Measurements from ENCODE around the gene SLC19A3. TPM values are rescaled to one million over a fixed set of nuclear protein-coding genes. Genes with fewer than 3 reads are reported as not detected.

Gene SLC19A3
- total and polyA plus RNA-seq, 8 donors = 0.43 to 9.3 (median 2.8) TPM; not detected in 1

GRCh38 chr2:227707390-227707789, 10.4 kb downstream of the SLC19A3 start:
- no peak for DNase-seq
- no peak overlapping the region for H3K27ac ChIP-seq
- TF ChIP-seq CTCF (IDR thresholded peaks at IDR 0.05) (no peak), POLR2A (IDR thresholded peaks at IDR 0.05) (no peak), POLR2AphosphoS5 (IDR thresholded peaks at IDR 0.05) (no peak), EP300 (IDR thresholded peaks at IDR 0.05) (no peak)
- peaks cover 0 to 5% (median 0%) of the 10 kb centered on the region in 4 donors for H3K9me3 ChIP-seq
- intact Hi-C loops (cut with DNase I; ENCODE audit: low total_unique reads) = no loop called here
- no peaks in the 10 kb centered on the region for H3K36me3 ChIP-seq
- H3K27me3 ChIP-seq = no peaks in the 10 kb centered on the region
- H3K4me3 ChIP-seq = no peak overlapping the region
- peaks cover 0 to 8% (median 0%) of the 10 kb centered on the region in 4 donors for H3K4me1 ChIP-seq
- WGBS, 5 donors = 82 to 92% (median 90%) methylated on average over 6 of the region's 6 CpGs

- no peak overlapping the region for H3K4me3 ChIP-seq
- peak in 1 of 2 donors; percentile 6 for DNase-seq
- intact Hi-C loops (cut with DNase I; ENCODE audit: low total_unique reads) = no loop called here
- H3K27me3 ChIP-seq = no peaks in the 10 kb centered on the region
- no peaks in the 10 kb centered on the region for H3K36me3 ChIP-seq
- peaks cover 0 to 7% (median 0%) of the 10 kb centered on the region in 4 donors for H3K9me3 ChIP-seq
- 66 to 89% (median 68%) methylated on average over 4 of the region's 4 CpGs for WGBS, 5 donors
- peaks cover 0 to 8% (median 0%) of the 10 kb centered on the region in 4 donors for H3K4me1 ChIP-seq
- TF ChIP-seq POLR2A (IDR thresholded peaks at IDR 0.05) = no peak
- H3K27ac ChIP-seq = no peak overlapping the region
Observed at GRCh38 chr2:227706859-227707258, 11.0 kb downstream of the SLC19A3 start.

DNA sequence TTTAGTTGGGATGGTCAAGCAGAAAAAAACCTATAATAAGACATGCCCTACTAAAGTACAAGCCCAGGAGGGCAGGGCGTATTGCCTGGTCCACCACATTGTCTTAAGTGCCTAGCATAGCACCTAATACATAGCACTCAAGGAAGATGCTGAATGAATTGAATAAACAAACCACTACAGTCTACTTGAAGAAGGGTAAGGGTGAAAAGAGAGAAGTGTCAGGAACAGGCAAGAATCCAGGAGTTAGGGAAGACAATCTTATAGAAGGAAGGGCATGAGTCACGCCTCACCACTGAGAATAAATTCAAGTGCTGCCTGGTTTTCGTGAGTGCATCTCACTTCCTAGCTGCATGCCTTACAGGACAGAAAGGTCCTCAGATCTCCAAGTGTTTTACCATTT, 13.9 kb downstream of the SLC19A3 start:
- DNase-seq = no peak
- no peaks in the 10 kb centered on the region for H3K27me3 ChIP-seq
- no peak overlapping the region for H3K4me3 ChIP-seq
- WGBS, 5 donors = 78 to 87% (median 85%) methylated on average over 3 of the region's 3 CpGs
- TF ChIP-seq EP300 (IDR thresholded peaks at IDR 0.05) (no peak), POLR2AphosphoS5 (IDR thresholded peaks at IDR 0.05) (no peak), POLR2A (IDR thresholded peaks at IDR 0.05) (no peak), CTCF (IDR thresholded peaks at IDR 0.05) (no peak)
- H3K4me1 ChIP-seq = peaks cover 0 to 8% (median 0%) of the 10 kb centered on the region in 4 donors
- intact Hi-C loops (cut with DNase I; ENCODE audit: low total_unique reads) = no loop called here
- H3K27ac ChIP-seq = no peak overlapping the region
- H3K9me3 ChIP-seq = peaks cover 0 to 7% (median 0%) of the 10 kb centered on the region in 4 donors
- no peaks in the 10 kb centered on the region for H3K36me3 ChIP-seq

GRCh38 chr2:227703280-227703732, 14.5 kb downstream of the SLC19A3 start:
- H3K36me3 ChIP-seq = no peaks in the 10 kb centered on the region
- no peak overlapping the region for H3K27ac ChIP-seq
- no peak overlapping the region for H3K4me3 ChIP-seq
- WGBS, 5 donors = 15 to 38% (median 20%) methylated on average over 4 of the region's 4 CpGs
- peaks cover 0 to 8% (median 0%) of the 10 kb centered on the region in 4 donors for H3K4me1 ChIP-seq
- TF ChIP-seq POLR2A (IDR thresholded peaks at IDR 0.05) = no peak
- H3K27me3 ChIP-seq = no peaks in the 10 kb centered on the region
- H3K9me3 ChIP-seq = peaks cover 0 to 7% (median 0%) of the 10 kb centered on the region in 4 donors
- peak in 1 of 2 donors; percentile 27 for DNase-seq
- intact Hi-C loops (cut with DNase I; ENCODE audit: low total_unique reads) = no loop called here

- Histone ChIP-seq H3K9me3 (peaks cover 0 to 7% (median 0%) of the 10 kb centered on the region in 4 donors), H3K4me3 (no peak overlapping the region), H3K36me3 (no peaks in the 10 kb centered on the region), H3K27me3 (no peaks in the 10 kb centered on the region), H3K27ac (no peak overlapping the region), H3K4me1 (peaks cover 0 to 8% (median 0%) of the 10 kb centered on the region in 4 donors)
- DNase-seq = peak in 1 of 2 donors; percentile 14
- WGBS, 5 donors = 22 to 45% (median 35%) methylated on average over 3 of the region's 3 CpGs
- intact Hi-C loops (cut with DNase I; ENCODE audit: low total_unique reads) = no loop called here
- TF ChIP-seq EP300 (IDR thresholded peaks at IDR 0.05) (no peak), POLR2A (IDR thresholded peaks at IDR 0.05) (no peak), CTCF (IDR thresholded peaks at IDR 0.05) (no peak), POLR2AphosphoS5 (IDR thresholded peaks at IDR 0.05) (no peak)
Observed at GRCh38 chr2:227701556-227701955, 16.3 kb downstream of the SLC19A3 start.

All from stomach (tissue), 9 donors.